NCI-H1417 treated with DMSO at 0.1 percent for 48 hours (cell line): Measurements from ENCODE around the gene RALGDS.
"Not testable (repeated sequence)": the region's sequence is repeated elsewhere in the genome, so short reads cannot be mapped to it uniquely, and the experiment has no call there.

ENCODE experiments used
- DNase-seq: peaks from one replicate; lab custom pipeline; 2025; lab: John Stamatoyannopoulos, UW

The RALGDS gene

DNA sequence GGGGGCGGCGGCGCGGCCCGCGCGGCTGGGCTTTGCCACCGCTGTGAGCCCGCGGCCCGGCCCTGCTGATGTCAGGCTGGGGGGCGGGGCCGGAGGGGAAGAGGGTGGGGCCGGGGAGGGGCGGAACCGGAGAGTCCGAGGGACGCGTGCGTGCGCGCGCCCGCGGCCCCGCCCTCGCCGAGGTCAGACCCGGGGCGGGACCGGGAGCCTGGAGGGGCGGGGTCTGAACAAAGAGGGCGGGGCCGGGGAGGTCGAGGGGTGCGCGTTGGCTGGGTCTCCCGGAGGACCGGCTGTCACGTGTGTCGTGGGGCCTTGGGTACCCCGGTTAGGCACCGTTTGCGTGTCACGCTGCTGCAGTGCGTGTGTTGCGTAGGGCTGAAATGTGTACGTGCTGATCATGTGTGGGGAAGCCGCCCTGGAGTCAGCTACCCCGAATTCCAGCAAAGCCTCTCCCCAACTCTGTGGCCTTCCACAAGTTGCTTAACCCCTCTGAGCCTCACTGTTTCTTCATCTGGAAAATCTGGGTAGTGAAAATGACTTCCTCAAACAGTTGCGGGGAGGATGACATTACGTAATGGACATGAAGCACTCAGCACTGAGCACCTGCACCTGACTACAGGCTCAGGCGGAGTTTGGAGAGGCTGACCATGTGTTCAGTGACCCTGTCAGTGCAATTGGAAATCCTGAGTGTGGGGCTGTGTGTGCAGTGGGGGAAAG lies at the start of gene RALGDS:
Gene RALGDS (minus strand): TSS at position 43 of the 717 bp plus-strand sequence. CDS start 86 bp downstream, outside the sequence.
- no peak for DNase-seq

- DNase-seq = no peak
Measured at GRCh38 chr9:133170716-133171115, 49.7 kb upstream of the RALGDS start.

GRCh38 chr9:133169687-133170086 lies 48.6 kb upstream of the RALGDS start:
- not testable (repeated sequence) for DNase-seq

DNA sequence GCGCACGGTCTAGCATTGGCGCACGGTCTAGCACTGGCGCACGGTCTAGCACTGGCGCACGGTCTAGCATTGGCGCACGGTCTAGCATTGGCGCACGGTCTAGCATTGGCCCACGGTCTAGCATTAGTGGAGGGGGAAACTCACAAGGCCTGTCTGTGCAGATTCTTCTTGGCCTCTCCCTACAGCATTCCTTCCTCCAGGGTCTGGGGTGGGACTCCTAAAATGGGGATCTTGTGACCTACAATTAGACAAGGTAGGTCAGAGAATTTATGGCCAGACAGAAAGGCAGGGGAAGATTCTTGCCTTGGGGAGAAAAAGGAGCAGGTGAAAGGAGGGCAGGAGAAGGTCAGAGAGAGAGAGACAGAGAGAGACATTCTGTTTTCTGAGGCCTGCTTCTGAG lies 48.1 kb upstream of the RALGDS start:
- DNase-seq = no peak

GRCh38 chr9:133168432-133168831 lies 47.4 kb upstream of the RALGDS start:
- DNase-seq = no peak

- DNase-seq = no peak
Measured at GRCh38 chr9:133167769-133168168, 46.7 kb upstream of the RALGDS start.

DNA sequence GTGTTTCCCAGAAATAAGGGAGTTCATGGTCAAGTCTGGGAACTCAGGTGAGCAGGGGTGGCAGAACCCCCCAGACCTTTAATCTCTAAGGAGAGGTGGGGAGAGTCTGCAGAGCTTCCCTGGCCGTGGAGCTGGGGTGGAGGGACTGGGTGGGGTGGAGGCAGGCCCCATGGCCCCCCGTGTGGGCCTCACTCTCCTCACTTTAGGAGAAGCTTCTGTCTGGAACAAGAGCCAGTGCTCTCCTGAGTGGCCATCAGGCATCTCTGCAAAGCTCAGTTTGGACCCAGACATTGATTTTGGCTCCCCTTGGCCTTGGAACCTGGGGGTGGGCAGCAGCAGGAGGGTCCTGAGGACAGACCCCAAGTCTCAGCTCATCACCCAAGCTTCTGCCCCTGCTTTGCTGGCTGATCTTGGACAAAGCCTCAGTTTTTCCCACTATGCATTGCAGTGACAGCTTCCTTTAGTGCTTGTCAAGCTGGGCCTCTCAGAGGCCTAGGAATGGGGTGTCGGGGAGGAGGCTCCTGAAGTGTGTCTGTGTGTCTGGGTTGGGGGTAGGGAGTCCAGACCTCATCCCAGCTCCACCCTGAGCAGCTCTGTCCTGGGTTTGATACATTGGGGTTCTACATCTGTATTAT lies 46.2 kb upstream of the RALGDS start:
- no peak for DNase-seq

GRCh38 chr9:133166392-133166791 lies 45.4 kb upstream of the RALGDS start:
- no peak for DNase-seq

DNA sequence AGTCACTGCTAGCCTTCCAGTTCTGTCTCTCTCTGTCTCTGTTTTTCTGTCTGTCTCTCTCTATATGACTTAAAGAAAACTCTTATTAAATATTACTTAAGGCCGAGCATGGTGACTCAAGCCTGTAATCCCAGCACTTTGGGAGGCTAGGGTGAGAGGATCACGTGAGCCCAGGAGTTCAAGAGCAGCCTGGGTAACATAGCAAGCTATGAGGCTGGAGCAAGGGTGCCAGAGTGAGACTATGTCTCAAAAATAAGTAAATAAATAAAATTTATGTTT lies 44.4 kb upstream of the RALGDS start:
- DNase-seq = no peak

- DNase-seq = no peak
Measured at GRCh38 chr9:133164191-133164590, 43.2 kb upstream of the RALGDS start.

DNA sequence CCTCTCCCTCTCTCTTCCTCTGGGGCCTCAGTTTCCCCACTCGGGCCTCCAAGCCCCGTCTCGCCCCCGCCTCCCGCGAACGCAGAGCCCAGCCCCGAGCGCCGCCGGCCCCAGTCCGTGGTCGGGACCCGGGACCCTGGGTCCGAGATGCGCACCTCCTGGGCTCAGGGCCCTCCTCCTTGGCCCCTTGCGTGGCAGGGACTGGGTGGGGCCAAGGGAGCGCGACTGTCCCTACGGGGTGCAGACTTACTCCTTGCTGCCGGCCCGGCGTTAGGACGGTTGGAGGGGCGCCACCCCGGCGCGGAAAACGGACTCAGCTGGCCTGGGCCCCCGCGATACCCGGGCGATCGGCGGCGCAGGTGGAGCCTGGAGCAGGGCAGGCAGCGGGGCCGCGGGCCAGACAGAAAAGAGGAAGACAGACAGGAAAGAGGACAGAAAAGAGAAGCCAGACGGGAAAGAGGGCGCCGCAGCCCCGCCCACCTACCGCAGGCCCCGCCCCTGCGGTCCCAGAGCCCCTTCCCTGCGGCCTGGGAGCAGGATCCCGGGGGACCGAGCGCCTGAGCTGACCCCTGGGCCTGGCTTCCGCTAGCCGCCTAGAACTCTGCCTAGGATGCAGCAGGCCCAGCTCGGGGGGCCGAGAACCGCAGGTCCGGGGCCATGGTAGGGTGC lies 42.6 kb upstream of the RALGDS start, which contains the start of gene GBGT1:
Gene GBGT1 (minus strand): TSS at position 411 of the 669 bp plus-strand sequence. CDS start 1,502 bp downstream, outside the sequence.
- DNase-seq = no peak

DNA sequence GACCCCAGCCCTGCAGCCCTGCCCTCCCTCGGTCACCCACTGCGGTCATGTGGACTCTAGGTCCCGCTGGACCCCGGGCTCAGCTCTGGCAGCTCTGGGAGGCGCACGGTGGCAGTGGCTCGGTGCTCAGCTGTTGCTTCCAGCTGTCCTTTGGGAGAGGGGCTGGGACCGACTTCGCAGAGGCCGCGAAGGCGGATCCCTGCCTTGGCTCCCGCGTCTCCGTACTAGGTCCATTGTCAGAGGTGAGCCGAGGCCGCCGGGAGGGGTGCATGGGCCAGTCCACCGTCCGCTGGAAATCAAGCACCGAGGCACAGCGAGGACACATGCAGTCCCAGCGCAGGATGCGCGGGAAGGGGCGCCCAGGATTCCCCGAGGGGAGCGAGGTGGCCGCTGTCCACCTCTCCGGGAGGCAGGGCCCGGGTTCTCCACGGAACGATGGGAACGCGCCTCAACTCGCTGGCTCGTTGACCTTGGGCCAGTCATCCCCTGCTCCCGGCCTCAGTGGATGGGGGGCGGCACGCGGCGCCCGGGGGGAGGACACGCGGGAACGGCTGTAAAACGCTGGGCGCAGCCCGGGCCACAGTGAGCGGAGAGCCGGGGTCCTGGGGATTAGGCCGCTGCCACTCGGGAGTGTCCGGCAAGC lies 41.9 kb upstream of the RALGDS start:
- DNase-seq = no peak

DNA sequence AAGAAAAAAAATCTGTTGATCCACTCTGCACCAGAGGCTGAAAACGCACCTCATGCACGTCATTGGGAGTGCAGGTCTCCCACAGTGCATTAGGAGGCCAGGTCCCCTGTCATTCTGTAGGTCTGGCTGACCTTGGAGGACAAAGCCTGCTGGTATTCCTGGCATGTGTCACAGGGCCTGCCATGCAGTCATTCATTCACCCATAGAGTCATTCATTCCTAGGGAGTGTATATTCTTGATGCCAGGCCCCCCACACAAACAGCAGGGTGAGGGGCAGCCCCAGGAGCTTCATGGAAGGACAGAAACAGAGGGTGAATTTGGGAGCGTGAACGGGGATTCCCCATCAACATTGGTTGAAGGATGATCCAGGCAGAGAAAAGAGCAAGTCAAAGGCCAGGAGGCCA lies 40.5 kb upstream of the RALGDS start:
- DNase-seq = no peak

- no peak for DNase-seq
Measured at GRCh38 chr9:133160742-133161546, 39.9 kb upstream of the RALGDS start.

- no peak for DNase-seq
Measured at GRCh38 chr9:133158695-133159094, 37.7 kb upstream of the RALGDS start.

DNA sequence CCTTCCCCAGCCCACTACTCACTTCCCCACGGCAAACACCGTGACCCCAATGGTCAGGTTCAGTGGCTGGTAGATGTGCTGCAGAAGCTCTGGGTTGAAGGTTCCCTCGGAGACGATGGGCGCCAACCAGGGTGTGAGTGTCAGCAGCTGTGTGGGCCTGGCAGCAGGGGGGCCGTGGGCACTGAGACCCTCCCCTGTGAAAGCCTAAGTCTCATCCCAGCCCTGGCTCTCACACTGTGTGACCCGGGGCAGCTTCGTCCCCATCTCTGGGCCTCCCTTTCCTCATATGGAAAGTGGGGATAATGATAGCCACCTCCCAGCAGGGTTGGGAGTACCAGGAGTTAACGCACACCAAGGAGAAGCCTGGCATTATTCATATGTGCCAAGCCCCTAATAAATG lies 34.1 kb upstream of the RALGDS start:
- no peak for DNase-seq

DNA sequence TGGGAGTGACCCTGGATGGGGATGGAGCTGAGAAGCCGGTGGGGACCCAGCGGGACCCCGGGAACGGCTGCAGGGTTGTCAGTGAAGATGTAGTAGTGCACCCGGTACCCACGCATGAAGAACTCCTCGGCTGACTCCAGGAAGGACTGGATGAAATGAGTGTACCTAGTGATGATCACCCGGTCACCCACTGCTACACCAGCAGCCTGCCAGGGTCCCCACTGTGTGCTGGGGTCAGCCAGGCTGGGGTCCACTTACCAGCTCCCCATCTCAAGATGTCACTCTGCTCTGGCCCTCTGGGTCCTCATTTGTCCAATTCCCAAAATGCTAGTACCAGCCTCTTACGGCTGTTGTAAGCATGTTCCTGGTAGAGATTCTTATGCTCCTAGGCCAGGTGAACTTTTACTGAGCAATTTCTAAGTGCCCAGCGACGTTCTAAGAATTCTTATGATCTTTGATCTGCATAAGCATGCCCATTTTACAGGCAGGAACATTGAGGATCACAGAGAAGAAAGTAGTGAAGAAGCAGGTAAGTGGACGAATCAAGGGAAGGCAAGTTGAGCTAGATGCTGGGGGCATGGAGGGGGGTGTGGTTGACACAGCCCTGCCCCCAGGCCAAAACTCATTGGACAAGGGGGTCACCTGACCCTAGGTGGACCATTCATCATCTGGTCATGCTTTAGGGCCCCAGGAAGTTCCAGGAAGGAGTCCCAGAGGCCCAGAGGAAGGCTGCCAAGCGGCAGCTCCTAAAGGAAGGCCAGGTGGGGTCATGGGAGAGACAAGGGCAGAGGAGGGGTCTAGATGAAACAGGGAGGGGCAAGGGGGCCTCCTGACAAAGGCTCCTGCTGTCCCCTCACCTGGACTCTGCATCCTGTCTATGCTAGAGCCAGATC lies 33.3 kb upstream of the RALGDS start:
- no peak for DNase-seq

DNA sequence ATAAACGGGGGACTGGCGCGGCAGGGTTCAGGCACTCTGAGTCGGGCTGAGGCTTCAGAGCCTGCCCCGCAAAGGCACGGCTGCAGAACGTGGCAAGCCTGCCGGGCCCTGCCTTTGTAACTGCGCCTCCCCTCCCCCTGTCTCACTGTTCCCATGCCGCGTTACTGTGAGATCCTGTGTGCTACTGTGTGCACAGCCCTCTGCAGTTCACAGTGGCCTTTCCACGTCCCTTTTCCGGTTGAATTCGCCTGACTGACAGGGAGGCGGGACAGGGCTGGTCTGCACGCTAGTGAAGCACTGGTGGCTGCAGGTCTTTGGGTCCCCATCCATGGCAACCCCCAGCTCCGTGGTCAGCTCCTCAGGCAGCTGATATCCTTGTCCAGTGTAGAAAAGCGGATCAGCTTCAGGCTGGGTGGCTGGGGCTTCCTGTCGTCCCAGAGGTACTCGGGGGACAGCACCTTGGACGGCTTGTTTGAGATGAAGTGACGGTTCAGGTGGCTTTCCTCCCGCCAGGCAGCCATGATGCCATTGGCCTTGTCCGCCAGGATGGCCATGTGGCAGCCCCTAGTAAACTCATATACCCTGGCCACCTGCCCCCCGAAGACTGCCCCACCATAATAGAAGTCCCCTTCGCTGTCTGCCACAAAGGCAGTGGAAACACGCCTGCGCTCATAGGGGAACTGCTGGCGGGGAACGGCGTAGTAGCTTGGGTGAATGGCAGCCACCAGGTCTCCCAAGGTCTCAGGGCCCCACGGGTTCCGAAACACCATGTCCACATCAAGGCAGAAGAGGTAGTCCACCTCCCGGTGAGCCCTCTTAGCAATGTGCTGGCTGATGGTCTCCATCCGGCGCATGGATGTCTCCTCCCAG lies 32.4 kb upstream of the RALGDS start:
- no peak for DNase-seq

GRCh38 chr9:133151601-133152525 lies 30.8 kb upstream of the RALGDS start:
- DNase-seq = no peak
